Endothelial cell of umbilical vein (primary cell): ENCODE data around the gene CILP2. TPM values are rescaled to one million over a fixed set of nuclear protein-coding genes. Genes with fewer than 3 reads are reported as not detected.

ENCODE experiments used
- BruUV-seq: library from RNA; stranded (reverse); fragments of 400-500 nt; replicated peaks from 2 replicates; lab custom pipeline; 2021; lab: Mats Ljungman, UMichigan
- CTCF ChIA-PET: fragments of 300-600, 350-600 bp; sonication (Branson Sonifier 250); formaldehyde crosslinking; loops from one replicate; lab custom pipeline; 2021; ENCODE audit warnings: antibody characterized with exemption, inconsistent platforms; lab: Charles Lee
- POLR2A ChIA-PET: fragments of 300-600, 350-600 bp; sonication (Branson Sonifier 250); formaldehyde crosslinking; loops from one replicate; lab custom pipeline; 2021; ENCODE audit warnings: antibody characterized with exemption, inconsistent platforms; lab: Charles Lee
- DNase-seq: peaks from one replicate; pipeline ENCODE4 v3.0.0-alpha.2; 2011; ENCODE audit warnings: low read depth, low spot score
- FAIRE-seq: peaks from 2 replicates; lab custom pipeline; 2011; peaks lifted over from hg19 to GRCh38; lab: Jason Lieb, UNC
- H2AFZ ChIP-seq: 2 replicates; pipeline ENCODE4 v1.6.0; 2012; ENCODE audit warnings: low read depth, low read length, control low read depth, inconsistent platforms
- H3K27ac ChIP-seq: 2 replicates; pipeline ENCODE4 v1.5.1; 2011; ENCODE audit warnings: low read depth, mild to moderate bottlenecking, control low read depth, low read length, moderate library complexity; ENCODE audit not compliant: insufficient read depth
- H3K27me3 ChIP-seq, 2 experiments: 2 replicates each; pipeline versions ENCODE4 v1.6.0 to v1.6.1; 2011; ENCODE audit warnings: low read length in 2 of 2, mixed read lengths in 1 of 2; ENCODE audit not compliant: control insufficient read depth in 2 of 2, insufficient read depth in 2 of 2
- H3K36me3 ChIP-seq, 2 experiments: 2 replicates in 1 of 2; 3 replicates in 1 of 2; pipeline ENCODE4 v1.5.1; 2011; ENCODE audit warnings: low read length in 2 of 2, mild to moderate bottlenecking in 1 of 2, moderate library complexity in 1 of 2; ENCODE audit not compliant: control insufficient read depth in 2 of 2, insufficient read depth in 2 of 2; ENCODE audit errors: extremely low read depth in 1 of 2
- H3K4me1 ChIP-seq: 3 replicates; pipeline ENCODE4 v1.5.1; 2011; ENCODE audit warnings: mild to moderate bottlenecking, low read length; ENCODE audit not compliant: control insufficient read depth, insufficient read depth; ENCODE audit errors: extremely low read depth
- H3K4me2 ChIP-seq: 2 replicates; pipeline ENCODE4 v1.6.1; 2011; ENCODE audit warnings: low read length, control low read depth, mixed read lengths; ENCODE audit not compliant: insufficient read depth
- H3K4me3 ChIP-seq, 3 experiments: fragments of 200-600 bp in 1 of 3; sonication (generic), shearing (Covaris generic) in 1 of 3; replicated peaks in 1 of 3; 2 replicates each; pipeline ENCODE4 v1.5.1; 2011 to 2016; ENCODE audit warnings: control low read depth in 3 of 3, low read length in 3 of 3, mild to moderate bottlenecking in 2 of 3, inconsistent platforms in 1 of 3, low read depth in 1 of 3, moderate library complexity in 1 of 3; ENCODE audit not compliant: insufficient read depth in 1 of 3
- H3K79me2 ChIP-seq: 2 replicates; pipeline ENCODE4 v1.6.0; 2012; ENCODE audit warnings: low read length, inconsistent platforms; ENCODE audit not compliant: control insufficient read depth, insufficient read depth
- H3K9ac ChIP-seq: replicated peaks from 2 replicates; pipeline ENCODE3; 2011; ENCODE audit warnings: low read length, control low read depth; ENCODE audit not compliant: insufficient read depth; ENCODE audit errors: extremely low read depth
- H3K9me1 ChIP-seq: replicated peaks from 3 replicates; pipeline ENCODE4 v1.6.0; 2011; ENCODE audit warnings: mild to moderate bottlenecking, low read length; ENCODE audit not compliant: control insufficient read depth, insufficient read depth; ENCODE audit errors: extremely low read depth
- H3K9me3 ChIP-seq: replicated peaks from 2 replicates; pipeline ENCODE4 v1.5.1; 2012; ENCODE audit warnings: low read length, inconsistent platforms; ENCODE audit not compliant: control insufficient read depth, insufficient read depth
- H4K20me1 ChIP-seq: replicated peaks from 2 replicates; pipeline ENCODE3; 2011; ENCODE audit warnings: mild to moderate bottlenecking, low read length; ENCODE audit not compliant: control insufficient read depth, insufficient read depth; ENCODE audit errors: extremely low read depth
- EZH2 ChIP-seq: IDR thresholded peaks from 2 replicates; pipeline ENCODE4 v1.6.1; 2012; ENCODE audit warnings: borderline replicate concordance, low read depth, mild to moderate bottlenecking, moderate library complexity, low read length, inconsistent platforms; ENCODE audit not compliant: severe bottlenecking
- FOS ChIP-seq: IDR thresholded peaks from 2 replicates; pipeline ENCODE4 v1.6.1; 2011; ENCODE audit warnings: mild to moderate bottlenecking, low read length, moderate library complexity, borderline replicate concordance; ENCODE audit not compliant: insufficient read depth
- GATA2 ChIP-seq: IDR thresholded peaks from 2 replicates; pipeline ENCODE4 v1.7.0; 2011; ENCODE audit warnings: low read depth, mild to moderate bottlenecking, moderate library complexity, mixed read lengths, low read length; ENCODE audit not compliant: insufficient read length, insufficient read depth
- JUN ChIP-seq: IDR thresholded peaks from 2 replicates; pipeline ENCODE4 v1.6.1; 2011; ENCODE audit warnings: borderline replicate concordance, low read depth; ENCODE audit not compliant: insufficient read length, insufficient read depth
- MYC ChIP-seq: IDR thresholded peaks from one replicate; pipeline ENCODE4 v1.6.1; 2011; ENCODE audit warnings: mild to moderate bottlenecking, low read depth, low read length
- POLR2A ChIP-seq: IDR thresholded peaks from 2 replicates; pipeline ENCODE4 v1.6.1; 2012; ENCODE audit warnings: low read depth, mild to moderate bottlenecking, control low read depth, low read length
- POLR2AphosphoS5 ChIP-seq: IDR thresholded peaks from 2 replicates; pipeline ENCODE4 v1.6.1; 2012; ENCODE audit warnings: low read depth, mild to moderate bottlenecking, control low read depth, low read length, moderate library complexity; ENCODE audit not compliant: insufficient read depth
- dilution Hi-C: fragments of 300-500 bp; cut with MboI; formaldehyde crosslinking; loops from one replicate; pipeline ENCODE4 v1.15.0; 2019; ENCODE audit warnings: low sequenced_read_pairs; ENCODE audit not compliant: extremely low pct_ligation_motif_present
- intact Hi-C: fragments of 100-400 bp; cut with micrococcal nuclease; formaldehyde crosslinking; loops from one replicate; pipeline ENCODE4 v1.10.0; 2022
- polyA plus RNA-seq, 4 experiments: library from polyadenylated mRNA; depleted of rRNA in 3 of 4; stranded (reverse) in 3 of 4; unstranded in 1 of 4; fragments of >200 nt; gene quantifications; 2 replicates each; pipeline versions ENCODE4 v1.2.1 to v1.2.3, GENCODE V29; 2011 to 2012; ENCODE audit warnings: missing spikeins in 1 of 4
- total RNA-seq: library from RNA; stranded (reverse); gene quantifications from 2 replicates; pipeline ENCODE4 v1.2.3, GENCODE V29; 2021
- TF ChIP-seq, protein P1 (sequence below), 2 donors: IDR thresholded peaks; 1 replicate in 1 of 2; 2 replicates in 1 of 2; pipeline ENCODE4 v1.5.1; 2011; ENCODE audit warnings: low read length in 2 of 2, mild to moderate bottlenecking in 2 of 2, moderate library complexity in 2 of 2, control low read depth in 1 of 2, inconsistent platforms in 1 of 2, low read depth in 1 of 2; ENCODE audit not compliant: insufficient read depth in 1 of 2; ENCODE audit errors: extremely low read depth in 1 of 2
- TF ChIP-seq, protein P2 (sequence below): IDR thresholded peaks from 2 replicates; pipeline ENCODE4 v1.6.1; 2011; ENCODE audit not compliant: insufficient read depth, insufficient read length

Gene CILP2
- total and polyA plus RNA-seq, 2 donors (not counting 3 experiments of a cell fraction or from before 2014, with no cell fraction given) = 0.01 TPM; not detected in 1

DNA sequence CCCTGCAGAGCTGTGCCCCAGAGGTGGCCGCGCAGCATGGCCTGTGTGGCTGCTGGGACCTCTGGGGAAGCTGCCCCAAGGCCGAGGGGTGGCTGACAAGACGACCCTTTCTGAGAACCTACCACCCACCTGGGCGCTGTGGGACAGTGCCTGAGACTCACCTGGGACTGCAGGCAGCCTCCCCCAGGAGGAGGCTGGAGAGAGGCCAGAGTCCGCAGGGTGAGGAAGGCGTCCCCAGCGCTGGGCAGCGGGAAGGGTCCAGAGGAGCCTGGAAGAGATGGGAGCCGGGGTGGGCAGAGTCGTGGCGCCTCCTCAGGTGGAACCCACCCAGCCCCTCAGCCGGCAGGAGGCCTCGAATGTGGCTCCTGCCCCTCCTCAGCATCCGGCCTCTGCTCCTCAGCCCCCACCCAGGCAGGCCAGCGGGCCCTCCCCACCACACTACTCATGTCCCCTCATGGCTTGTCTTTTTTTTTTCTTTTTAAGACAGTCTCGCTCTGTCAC is 25.3 kb downstream of the CILP2 start:
- ChIA-PET CTCF (no interaction called here), POLR2A (no interaction called here)
- TF ChIP-seq POLR2A (no peak), FOS (no peak), POLR2AphosphoS5 (no peak), JUN (no peak), EZH2 (no peak), MYC (no peak), GATA2 (no peak)
- TF ChIP-seq, protein P1, sequence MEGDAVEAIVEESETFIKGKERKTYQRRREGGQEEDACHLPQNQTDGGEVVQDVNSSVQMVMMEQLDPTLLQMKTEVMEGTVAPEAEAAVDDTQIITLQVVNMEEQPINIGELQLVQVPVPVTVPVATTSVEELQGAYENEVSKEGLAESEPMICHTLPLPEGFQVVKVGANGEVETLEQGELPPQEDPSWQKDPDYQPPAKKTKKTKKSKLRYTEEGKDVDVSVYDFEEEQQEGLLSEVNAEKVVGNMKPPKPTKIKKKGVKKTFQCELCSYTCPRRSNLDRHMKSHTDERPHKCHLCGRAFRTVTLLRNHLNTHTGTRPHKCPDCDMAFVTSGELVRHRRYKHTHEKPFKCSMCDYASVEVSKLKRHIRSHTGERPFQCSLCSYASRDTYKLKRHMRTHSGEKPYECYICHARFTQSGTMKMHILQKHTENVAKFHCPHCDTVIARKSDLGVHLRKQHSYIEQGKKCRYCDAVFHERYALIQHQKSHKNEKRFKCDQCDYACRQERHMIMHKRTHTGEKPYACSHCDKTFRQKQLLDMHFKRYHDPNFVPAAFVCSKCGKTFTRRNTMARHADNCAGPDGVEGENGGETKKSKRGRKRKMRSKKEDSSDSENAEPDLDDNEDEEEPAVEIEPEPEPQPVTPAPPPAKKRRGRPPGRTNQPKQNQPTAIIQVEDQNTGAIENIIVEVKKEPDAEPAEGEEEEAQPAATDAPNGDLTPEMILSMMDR (IDR thresholded peaks at IDR 0.05; ENCODE audit: extremely low read depth in 1 of 2, insufficient read depth in 1 of 2, low read depth in 1 of 2, low read length in 2 of 2) = no peak
- TF ChIP-seq, protein P2, sequence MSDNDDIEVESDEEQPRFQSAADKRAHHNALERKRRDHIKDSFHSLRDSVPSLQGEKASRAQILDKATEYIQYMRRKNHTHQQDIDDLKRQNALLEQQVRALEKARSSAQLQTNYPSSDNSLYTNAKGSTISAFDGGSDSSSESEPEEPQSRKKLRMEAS = no peak
- no peak for FAIRE-seq
- H3K79me2 ChIP-seq = no peaks in the 10 kb centered on the region
- no TSS peak for BruUV-seq
- dilution Hi-C loops (no loop called here), intact Hi-C loops (no loop called here)
- H3K4me3 ChIP-seq = no peak overlapping the region
- no peak overlapping the region for H3K4me2 ChIP-seq
- H3K27ac ChIP-seq = no peak overlapping the region
- no peaks in the 10 kb centered on the region for H4K20me1 ChIP-seq
- H3K9ac ChIP-seq = no peak overlapping the region
- no peaks in the 10 kb centered on the region for H3K4me1 ChIP-seq
- no peak overlapping the region for H2AFZ ChIP-seq
- H3K9me1 ChIP-seq = no peaks in the 10 kb centered on the region
- DNase-seq = no peak
- H3K9me3 ChIP-seq = no peaks in the 10 kb centered on the region
- no peaks in the 10 kb centered on the region for H3K36me3 ChIP-seq
- H3K27me3 ChIP-seq = no peaks in the 10 kb centered on the region
